ENCODE data around the gene DDX24.

- TF ChIP-seq, protein P1, sequence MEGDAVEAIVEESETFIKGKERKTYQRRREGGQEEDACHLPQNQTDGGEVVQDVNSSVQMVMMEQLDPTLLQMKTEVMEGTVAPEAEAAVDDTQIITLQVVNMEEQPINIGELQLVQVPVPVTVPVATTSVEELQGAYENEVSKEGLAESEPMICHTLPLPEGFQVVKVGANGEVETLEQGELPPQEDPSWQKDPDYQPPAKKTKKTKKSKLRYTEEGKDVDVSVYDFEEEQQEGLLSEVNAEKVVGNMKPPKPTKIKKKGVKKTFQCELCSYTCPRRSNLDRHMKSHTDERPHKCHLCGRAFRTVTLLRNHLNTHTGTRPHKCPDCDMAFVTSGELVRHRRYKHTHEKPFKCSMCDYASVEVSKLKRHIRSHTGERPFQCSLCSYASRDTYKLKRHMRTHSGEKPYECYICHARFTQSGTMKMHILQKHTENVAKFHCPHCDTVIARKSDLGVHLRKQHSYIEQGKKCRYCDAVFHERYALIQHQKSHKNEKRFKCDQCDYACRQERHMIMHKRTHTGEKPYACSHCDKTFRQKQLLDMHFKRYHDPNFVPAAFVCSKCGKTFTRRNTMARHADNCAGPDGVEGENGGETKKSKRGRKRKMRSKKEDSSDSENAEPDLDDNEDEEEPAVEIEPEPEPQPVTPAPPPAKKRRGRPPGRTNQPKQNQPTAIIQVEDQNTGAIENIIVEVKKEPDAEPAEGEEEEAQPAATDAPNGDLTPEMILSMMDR (IDR thresholded peaks at IDR 0.05) = no peak
- TF ChIP-seq POLR2A (IDR thresholded peaks at IDR 0.05) (no peak), POLR2AphosphoS5 (IDR thresholded peaks at IDR 0.05) (no peak)
Observed at GRCh38 chr14:94066089-94066676, 14.8 kb downstream of the DDX24 start.

All from gastroesophageal sphincter (tissue), 3 donors.